ENCODE data around the gene CDCA5. TPM values are rescaled to one million over a fixed set of nuclear protein-coding genes. Genes with fewer than 3 reads are reported as not detected.
A peak's percentile ranks its signal among the peaks of the same experiment; 100 is the strongest.

CDCA5 gene
- total RNA-seq, 1 experiment from 2014 or later, result 72.1 TPM

GRCh38 chr11:65132238-65132987 is 48.6 kb upstream of the CDCA5 start:
- H3K4me1 ChIP-seq (ENCODE audit: control insufficient read depth in 1 of 2, insufficient read depth in 2 of 2, low read length in 2 of 2), result peaks cover 9 to 28% of the 10 kb centered on the region in 2 experiments; a peak in 3 of 4 replicates
- no peak for DNase-seq (ENCODE audit: low read depth, low spot score)
- ChIA-PET CTCF (no interaction called here), POLR2A (interaction anchor here (2.1 to 4.1 kb wide), 2 partner anchors 10 to 11 kb away, joined by 12 to 52 read pairs; partner anchors contain the start of genes FAU and MRPL49), RAD21 (ENCODE audit: low non-redundant PET in 1 of 2, low total read pairs in 2 of 2, uncharacterized antibody in 2 of 2, unreplicated experiment in 2 of 2) (no interaction called here)
- no peak for TF ChIP-seq JUND (IDR thresholded peaks at IDR 0.05)
- no peak for TF ChIP-seq SIN3A (IDR thresholded peaks at IDR 0.05; ENCODE audit: low read depth)
- no peak for TF ChIP-seq ZBTB33 (IDR thresholded peaks at IDR 0.05; ENCODE audit: extremely low read depth, insufficient replicate concordance, low read length)
- TF ChIP-seq ZFX (IDR thresholded peaks at IDR 0.05), result no peak
- no peak for TF ChIP-seq ELF1 (IDR thresholded peaks at IDR 0.05; ENCODE audit: borderline replicate concordance, low read depth)
- TF ChIP-seq POLR2A (IDR thresholded peaks at IDR 0.05; ENCODE audit: borderline replicate concordance, extremely low read depth, insufficient read depth, insufficient read length), result no peak
- TF ChIP-seq POLR2AphosphoS5 (IDR thresholded peaks at IDR 0.05; ENCODE audit: low read depth, low read length), result no peak
- no peaks in the 10 kb centered on the region for H4K20me1 ChIP-seq (ENCODE audit: insufficient read depth)
- peaks cover 27% of the 10 kb centered on the region for H3K79me2 ChIP-seq (ENCODE audit: insufficient read depth, low read length)
- H3K4me3 ChIP-seq (replicated peaks in 1 of 2; ENCODE audit: low read depth in 1 of 2, low read length in 2 of 2), result peak overlapping the region; percentile 81 to 98
- H3K27me3 ChIP-seq (ENCODE audit: insufficient read depth, low read length), result no peaks in the 10 kb centered on the region
- H3K9ac ChIP-seq (ENCODE audit: low read length), result 0 out of 2 replicates have a peak overlapping the region, but pooled peaks have one; percentile 89
- H2AFZ ChIP-seq (ENCODE audit: low read depth, low read length, poor library complexity, severe bottlenecking), result no peak overlapping the region
- H3K27ac ChIP-seq (ENCODE audit: low read depth, low read length), result peak overlapping the region; percentile 42
- peaks cover 16 to 39% of the 10 kb centered on the region in 2 experiments; a peak in 3 of 4 replicates for H3K36me3 ChIP-seq (ENCODE audit: control insufficient read depth in 1 of 2, insufficient read depth in 2 of 2, low read length in 2 of 2)
- intact Hi-C loops (cut with micrococcal nuclease), result no loop called here
- H3K4me2 ChIP-seq (ENCODE audit: low read length), result peak overlapping the region; percentile 95
- no peaks in the 10 kb centered on the region for H3K9me2 ChIP-seq (ENCODE audit: insufficient read depth)
- ATAC-seq, result no peak
- no TSS peak for BruUV-seq (replicated peaks)
- H3K9me3 ChIP-seq (ENCODE audit: control insufficient read depth in 1 of 2, insufficient read depth in 1 of 2, low read depth in 1 of 2, low read length in 2 of 2), result no peaks in the 10 kb centered on the region
